ENCODE results near the gene PPP3CA.

The PPP3CA gene

DNA sequence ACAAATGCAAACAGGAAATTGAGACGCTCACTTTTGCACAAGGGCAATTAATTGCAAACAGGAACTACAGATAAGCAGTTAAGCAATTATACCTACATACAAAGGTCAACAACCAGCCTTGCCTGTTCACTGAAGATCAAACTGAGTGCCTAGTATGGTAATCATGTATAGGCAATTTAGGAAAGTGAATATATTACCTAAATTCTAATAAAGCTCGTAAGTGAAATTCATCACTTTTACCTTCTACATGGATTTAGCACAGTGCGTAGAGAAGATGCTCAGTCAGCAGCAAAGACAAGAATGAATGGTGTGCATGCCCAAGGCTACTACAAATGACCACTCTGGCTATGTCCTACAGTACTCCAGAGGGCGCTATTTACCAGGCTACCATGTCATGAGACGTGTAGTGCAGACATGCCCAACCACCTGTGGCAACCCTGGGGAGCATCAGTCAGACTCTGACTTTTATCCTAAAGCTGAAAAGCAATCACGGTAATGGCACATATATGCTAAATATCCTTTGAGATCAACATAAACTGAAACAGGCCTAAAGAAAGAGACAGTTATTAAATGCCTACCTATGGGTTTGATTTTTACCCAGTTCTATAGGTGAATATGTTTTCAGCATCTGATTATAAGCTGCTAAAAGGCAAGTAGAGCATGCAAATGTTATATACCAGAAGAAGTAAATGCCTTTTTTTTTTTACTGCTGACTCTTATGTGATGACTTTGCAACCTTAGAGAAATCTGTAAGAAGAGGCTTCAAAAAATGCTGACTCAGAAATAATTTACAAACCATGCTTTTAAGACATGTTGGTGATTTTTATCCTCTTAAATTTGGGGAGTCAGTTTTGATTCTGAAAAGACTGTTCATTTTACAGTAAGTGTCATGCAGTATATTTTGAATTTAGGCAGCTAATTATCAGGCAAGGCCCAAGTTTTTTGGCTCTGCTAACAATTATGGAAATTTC lies 178.0 kb downstream of the PPP3CA start:
- DNase-seq: peak; percentile 83

- no peak for DNase-seq
Observed at GRCh38 chr4:101163936-101164335, 183.4 kb downstream of the PPP3CA start.

DNA sequence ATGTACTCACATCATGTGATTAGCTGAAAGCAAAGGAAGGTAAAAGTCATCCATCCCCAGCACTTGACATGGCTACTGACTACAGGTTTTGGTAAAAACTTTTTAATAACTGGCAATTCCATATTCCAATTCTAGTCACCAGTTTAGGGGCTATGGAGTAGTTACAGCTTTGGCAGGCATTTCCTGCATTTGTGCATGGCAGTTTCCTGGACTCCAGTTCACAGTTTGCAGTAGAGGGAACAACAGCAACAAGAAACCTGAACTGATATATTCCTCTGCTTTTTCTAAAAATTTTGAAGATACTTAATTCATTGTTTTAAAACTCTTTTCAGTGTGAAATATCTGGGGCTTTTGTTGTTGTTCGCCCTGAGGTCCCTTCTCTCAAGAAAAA lies 184.3 kb downstream of the PPP3CA start:
- DNase-seq: no peak

GRCh38 chr4:101160792-101161592 lies 186.3 kb downstream of the PPP3CA start:
- no peak for DNase-seq

- DNase-seq: no peak
Observed at GRCh38 chr4:101158507-101158906, 188.8 kb downstream of the PPP3CA start.

- DNase-seq: no peak
Observed at GRCh38 chr4:101158134-101158482, 189.2 kb downstream of the PPP3CA start.

- no peak for DNase-seq
Observed at GRCh38 chr4:101157415-101158133, 189.8 kb downstream of the PPP3CA start.

DNA sequence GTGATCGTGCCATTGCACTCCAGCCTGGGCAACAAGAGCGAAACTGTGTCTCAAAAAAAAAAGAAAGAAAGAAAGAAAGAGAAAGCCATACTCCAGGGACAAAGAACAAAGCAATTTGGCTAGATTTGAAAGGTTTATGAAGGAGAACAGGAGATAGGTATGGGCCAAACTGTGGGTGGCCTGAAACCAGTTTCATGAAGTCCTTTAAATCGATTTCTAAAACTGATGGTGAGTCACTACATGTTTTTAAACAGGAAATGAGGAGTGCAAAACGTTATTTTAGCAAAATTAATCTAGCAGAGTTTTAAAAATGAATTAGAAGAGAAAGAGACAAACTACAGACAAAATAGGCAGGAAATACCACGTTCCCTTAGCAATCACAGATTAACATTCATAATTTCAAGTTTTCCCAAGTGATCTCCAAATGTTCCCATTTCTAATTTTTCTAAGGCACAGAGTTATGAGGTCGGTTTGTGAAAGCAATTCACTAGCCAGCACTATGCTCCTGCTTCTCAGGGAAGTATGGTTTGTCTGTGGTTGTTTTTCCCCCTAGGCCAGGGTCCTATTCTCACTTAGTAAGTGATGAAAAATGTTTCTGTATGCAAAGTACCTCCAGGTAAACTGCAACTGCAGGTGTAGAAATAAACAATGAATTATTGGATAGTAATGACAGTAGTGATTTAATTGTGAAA lies 190.6 kb downstream of the PPP3CA start:
- no peak for DNase-seq

- no peak for DNase-seq
Observed at GRCh38 chr4:101155945-101156344, 191.4 kb downstream of the PPP3CA start.

DNA sequence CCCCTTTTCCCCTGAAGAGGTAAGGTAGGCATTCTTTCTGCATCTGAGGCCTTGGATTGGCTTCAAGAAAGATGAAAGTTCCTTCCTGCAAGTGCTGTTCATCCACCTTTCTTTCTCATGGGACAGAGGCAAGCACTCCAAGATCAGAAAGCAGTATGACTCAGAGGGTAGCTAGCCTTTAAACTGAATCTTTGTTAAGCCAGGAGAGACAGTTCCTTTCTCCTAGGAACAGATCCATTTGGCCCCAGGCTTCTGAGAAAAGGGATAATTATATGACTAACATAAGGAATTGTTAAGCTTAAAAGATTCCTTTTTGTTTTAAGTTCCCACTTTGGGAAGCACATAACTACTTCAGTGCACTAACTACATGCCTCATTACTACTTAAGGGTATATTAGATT lies 192.0 kb downstream of the PPP3CA start:
- DNase-seq: no peak

DNA sequence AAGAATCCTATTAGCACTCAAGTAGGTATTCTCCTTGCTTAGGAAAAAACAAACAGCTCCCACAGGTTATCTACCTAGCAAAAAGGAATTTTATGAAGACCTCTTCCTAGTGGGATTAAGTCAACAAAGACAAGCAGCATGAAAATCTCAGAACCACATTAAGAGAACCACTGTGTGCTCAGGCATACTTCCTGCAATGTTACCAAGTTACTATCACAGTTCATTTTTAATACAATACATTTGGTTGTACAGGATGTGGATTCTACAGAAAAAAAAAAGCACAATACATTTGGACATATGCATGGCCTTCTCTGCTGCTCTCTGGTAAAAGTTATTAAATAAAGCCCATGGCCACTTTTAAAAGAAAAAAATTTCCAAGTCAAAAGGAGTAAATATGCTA lies 193.7 kb downstream of the PPP3CA start:
- DNase-seq: peak; percentile 66

DNA sequence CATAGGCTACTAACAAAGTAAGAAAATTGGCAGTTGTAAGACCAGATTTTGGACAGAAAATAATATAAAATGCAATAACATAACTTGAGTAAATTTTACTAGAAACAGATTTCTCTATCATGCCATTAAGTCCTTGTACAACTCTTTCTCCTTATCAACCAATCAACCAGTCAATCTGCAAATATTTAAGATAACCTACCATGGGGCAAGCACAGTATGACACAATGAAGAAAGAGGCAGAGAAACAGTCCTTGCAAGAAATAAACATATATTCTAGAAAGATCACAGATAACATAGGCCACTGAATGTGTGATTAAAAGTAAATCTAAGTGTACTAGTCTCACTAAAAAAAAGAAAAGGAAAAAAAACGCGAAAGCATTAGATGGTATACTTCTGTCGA lies 194.8 kb downstream of the PPP3CA start:
- no peak for DNase-seq

- DNase-seq: no peak
Observed at GRCh38 chr4:101148551-101148950, 198.8 kb downstream of the PPP3CA start.

- DNase-seq: no peak
Observed at GRCh38 chr4:101147283-101147682, 200.0 kb downstream of the PPP3CA start.

DNA sequence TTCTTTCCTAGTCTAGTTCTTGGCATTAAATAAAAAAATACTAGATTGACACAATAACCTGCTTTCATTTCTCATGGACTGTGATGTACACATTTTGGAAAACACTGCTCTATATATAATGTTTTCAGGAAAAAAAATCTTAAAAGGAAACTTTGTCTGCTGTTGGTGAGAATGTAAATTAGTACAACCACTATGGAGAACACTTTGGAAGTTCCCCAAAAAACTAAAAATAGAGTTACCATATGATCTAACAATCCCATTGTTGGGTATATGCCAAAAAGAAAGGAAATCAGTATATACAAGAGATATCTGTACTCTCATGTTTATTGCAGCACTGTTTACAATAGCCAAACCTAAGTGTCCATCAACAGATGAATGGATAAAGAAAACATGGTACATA lies 202.3 kb downstream of the PPP3CA start:
- no peak for DNase-seq

- no peak for DNase-seq
Observed at GRCh38 chr4:101142259-101142658, 205.1 kb downstream of the PPP3CA start.

- DNase-seq: no peak
Observed at GRCh38 chr4:101141855-101142254, 205.5 kb downstream of the PPP3CA start.

GRCh38 chr4:101141230-101141629 lies 206.1 kb downstream of the PPP3CA start:
- DNase-seq: no peak

- no peak for DNase-seq
Observed at GRCh38 chr4:101140228-101140627, 207.1 kb downstream of the PPP3CA start.

DNA sequence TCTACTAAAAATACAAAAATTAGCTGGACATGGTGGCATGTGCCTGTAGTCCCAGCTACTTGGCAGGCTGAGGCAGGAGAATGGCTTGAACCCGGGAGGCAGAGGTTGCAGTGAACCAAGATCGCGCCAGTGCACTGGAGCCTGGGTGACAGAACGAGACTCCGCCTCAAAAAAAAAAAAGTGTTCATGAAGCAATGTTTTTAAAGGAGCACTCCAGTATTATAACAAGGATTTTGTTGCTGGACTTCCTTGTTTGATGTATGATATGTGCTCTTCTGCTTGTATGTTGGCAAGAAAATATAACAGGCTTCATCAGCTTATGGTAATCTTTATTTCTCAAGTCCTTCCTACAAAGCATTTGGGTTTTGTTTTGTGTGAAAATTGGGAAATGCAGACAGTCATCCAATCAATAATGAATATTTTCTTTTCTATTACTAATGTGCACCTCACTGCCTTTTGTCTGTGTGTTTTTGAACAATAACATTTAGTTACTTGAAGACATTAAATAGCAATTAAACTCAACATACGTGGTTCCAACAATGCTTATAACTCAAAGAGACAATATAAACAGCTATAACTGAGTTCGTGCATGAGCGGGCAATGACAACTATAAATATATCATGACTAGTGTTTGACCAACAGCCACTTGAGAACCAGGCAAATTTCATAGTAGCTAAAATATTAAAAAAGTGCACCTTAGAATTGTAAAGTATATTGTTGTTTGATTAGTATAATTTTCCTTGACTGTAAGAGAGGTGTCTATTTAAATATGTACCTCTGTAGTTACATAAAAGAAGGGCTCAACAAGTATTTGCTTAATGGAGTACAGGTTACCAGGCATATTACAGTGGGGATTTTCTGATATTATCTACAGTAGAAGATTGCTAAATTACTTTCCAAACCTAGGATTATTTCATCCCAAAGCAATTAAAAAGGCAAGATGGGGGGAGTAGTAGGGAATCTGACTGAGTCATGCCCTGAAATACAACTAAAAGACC lies 210.7 kb downstream of the PPP3CA start:
- no peak for DNase-seq

DNA sequence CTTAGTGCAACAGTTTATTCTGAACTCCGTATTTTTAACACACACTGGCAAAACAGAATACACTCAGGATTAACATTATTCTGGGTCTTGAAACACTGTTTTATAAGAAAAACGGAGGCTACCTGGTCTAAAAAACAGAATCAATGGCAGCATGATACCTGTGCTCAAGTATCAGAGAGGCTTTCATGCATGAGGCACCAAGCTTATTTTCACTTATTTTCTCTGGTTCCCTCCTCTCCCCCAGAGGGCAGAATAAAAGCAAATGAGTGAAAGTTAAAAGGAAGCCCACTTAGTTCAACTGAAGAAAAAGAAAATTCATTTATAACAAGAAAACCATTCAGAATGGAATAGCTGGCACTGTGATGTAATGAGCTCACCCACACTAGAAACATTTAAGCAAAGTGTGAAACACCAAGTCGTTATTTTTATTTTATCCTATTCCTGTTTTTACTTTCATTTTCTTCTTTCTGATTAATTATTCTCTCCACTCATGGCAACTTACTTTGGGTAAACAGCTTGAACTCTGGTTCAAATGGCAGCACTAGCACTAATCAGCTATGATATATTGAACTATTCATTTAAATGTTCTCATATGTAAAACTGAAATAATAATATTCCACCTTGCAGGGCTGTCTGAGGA lies 211.8 kb downstream of the PPP3CA start:
- no peak for DNase-seq
